ENCODE measurements around the gene TIMM50.

- TF ChIP-seq POLR2A (IDR thresholded peaks at IDR 0.05): peak in 2 of 4 donors; percentile 47 to 76
- peak; percentile 98 to 100 (median 98) for TF ChIP-seq CTCF (IDR thresholded peaks at IDR 0.05)
These were observed 51.8 kb downstream of the TIMM50 start, which contains the start of gene EID2B for GRCh38 chr19:39532233-39533002.
